HCT116 (cell line): Measurements from ENCODE around the gene WDHD1. TPM values are rescaled to one million over a fixed set of nuclear protein-coding genes. Genes with fewer than 3 reads are reported as not detected.
"Not testable (repeated sequence)": the region's sequence is repeated elsewhere in the genome, so short reads cannot be mapped to it uniquely, and the experiment has no call there.

ENCODE experiments used
- ATAC-seq: fragments of 200-7000 bp; cut with Tn5 transposase; 2 replicates; pipeline ENCODE4 v1.9.1; 2020; ENCODE audit warnings: mild to moderate bottlenecking, moderate library complexity
- BruUV-seq: library from RNA; stranded (reverse); fragments of 400-500 nt; replicated peaks from 2 replicates; lab custom pipeline; 2021; lab: Mats Ljungman, UMichigan
- CTCF ChIA-PET: fragments of 300-600 bp; sonication (Branson Sonifier 250); formaldehyde crosslinking; loops from one replicate; lab custom pipeline; 2021; ENCODE audit warnings: antibody characterized with exemption; lab: Charles Lee
- POLR2A ChIA-PET: fragments of 300-600, 350-600 bp; sonication (Branson Sonifier 250); formaldehyde crosslinking; loops from one replicate; lab custom pipeline; 2021; ENCODE audit warnings: antibody characterized with exemption; lab: Charles Lee
- RAD21 ChIA-PET, 2 experiments: fragments of 300-600 bp; sonication (Branson Sonifier 250); formaldehyde crosslinking; loops; one replicate each; lab custom pipeline; 2023; ENCODE audit warnings: low total read pairs in 2 of 2; ENCODE audit not compliant: uncharacterized antibody in 2 of 2, unreplicated experiment in 2 of 2, low non-redundant PET in 1 of 2; lab: Charles Lee
- DNase-seq: peaks from one replicate; pipeline ENCODE4 v3.0.0-alpha.2; 2010; ENCODE audit warnings: low read depth, low spot score
- H2AFZ ChIP-seq: fragments of 200-600 bp; shearing (Covaris generic), sonication (generic); 2 replicates; pipeline ENCODE4 v1.6.1; 2017; ENCODE audit warnings: low read depth, mixed run types, mixed read lengths, antibody characterized with exemption, low read length; ENCODE audit not compliant: poor library complexity, severe bottlenecking
- H3K27ac ChIP-seq: 2 replicates; pipeline ENCODE4 v1.5.1; 2012; ENCODE audit warnings: low read depth, low read length
- H3K27me3 ChIP-seq: fragments of 200-600 bp; sonication (generic); 2 replicates; pipeline ENCODE4 v1.6.1; 2016; ENCODE audit warnings: mixed run types, low read length, mixed read lengths; ENCODE audit not compliant: insufficient read depth
- H3K36me3 ChIP-seq, 2 experiments: fragments of 200-500 bp in 1 of 2; fragments of 200-600 bp in 1 of 2; sonication (Bioruptor generic) in 1 of 2; sonication (generic) in 1 of 2; 2 replicates each; pipeline versions ENCODE4 v1.5.1 to v1.6.1; 2014 to 2016; ENCODE audit warnings: low read length in 2 of 2, inconsistent platforms in 1 of 2, mixed read lengths in 1 of 2, mixed run types in 1 of 2; ENCODE audit not compliant: insufficient read depth in 2 of 2, control insufficient read depth in 1 of 2
- H3K4me1 ChIP-seq, 2 experiments: fragments of 200-600 bp in 1 of 2; sonication (generic) in 1 of 2; 2 replicates each; pipeline versions ENCODE4 v1.5.1 to v1.6.1; 2012 to 2017; ENCODE audit warnings: low read length in 2 of 2, inconsistent platforms in 1 of 2, mild to moderate bottlenecking in 1 of 2, mixed read lengths in 1 of 2, mixed run types in 1 of 2, moderate library complexity in 1 of 2; ENCODE audit not compliant: insufficient read depth in 2 of 2, control insufficient read depth in 1 of 2
- H3K4me2 ChIP-seq: fragments of 200-600 bp; sonication (generic); 2 replicates; pipeline ENCODE4 v1.6.1; 2017; ENCODE audit warnings: mixed run types, low read length, mixed read lengths
- H3K4me3 ChIP-seq, 2 experiments: fragments of 200-600 bp in 1 of 2; sonication (generic) in 1 of 2; replicated peaks in 1 of 2; 2 replicates each; pipeline ENCODE4 v1.5.1; 2011 to 2016; ENCODE audit warnings: low read length in 2 of 2, control low read depth in 1 of 2, low read depth in 1 of 2, mild to moderate bottlenecking in 1 of 2, mixed read lengths in 1 of 2, mixed run types in 1 of 2
- H3K79me2 ChIP-seq: fragments of 200-600 bp; sonication (generic); 2 replicates; pipeline ENCODE4 v1.6.1; 2017; ENCODE audit warnings: mild to moderate bottlenecking, mixed run types, low read length, moderate library complexity, mixed read lengths; ENCODE audit not compliant: insufficient read depth
- H3K9ac ChIP-seq: fragments of 200-600 bp; sonication (generic); 2 replicates; pipeline ENCODE4 v1.6.1; 2016; ENCODE audit warnings: low read length, mixed read lengths
- H3K9me2 ChIP-seq: fragments of 200-600 bp; sonication (generic), shearing (Covaris generic); 2 replicates; pipeline ENCODE4 v1.6.1; 2017; ENCODE audit warnings: mixed run types, mild to moderate bottlenecking, moderate library complexity; ENCODE audit not compliant: insufficient read depth
- H3K9me3 ChIP-seq, 2 experiments: fragments of 200-500 bp in 1 of 2; fragments of 200-600 bp in 1 of 2; sonication (Bioruptor generic) in 1 of 2; sonication (generic) in 1 of 2; 2 replicates each; pipeline ENCODE4 v1.6.1; 2014 to 2017; ENCODE audit warnings: low read length in 2 of 2, mixed read lengths in 2 of 2, inconsistent platforms in 1 of 2, low read depth in 1 of 2, mild to moderate bottlenecking in 1 of 2, mixed run types in 1 of 2, moderate library complexity in 1 of 2; ENCODE audit not compliant: control insufficient read depth in 1 of 2, insufficient read depth in 1 of 2
- H4K20me1 ChIP-seq: fragments of 200-600 bp; sonication (generic), shearing (Covaris generic); 2 replicates; pipeline ENCODE4 v1.6.1; 2017; ENCODE audit warnings: mixed run types, mild to moderate bottlenecking, moderate library complexity; ENCODE audit not compliant: insufficient read depth
- ATF3 ChIP-seq: IDR thresholded peaks from 2 replicates; pipeline ENCODE4 v1.6.1; 2012
- CEBPB ChIP-seq: IDR thresholded peaks from 2 replicates; pipeline ENCODE4 v1.6.1; 2012; ENCODE audit warnings: low read depth
- CTCF ChIP-seq, 3 experiments: fragments of 200-600 bp in 1 of 3; sonication (generic) in 1 of 3; IDR thresholded peaks in 2 of 3; conservative IDR thresholded peaks in 1 of 3; 2 replicates each; pipeline ENCODE4 v1.5.1; 2012 to 2017; ENCODE audit warnings: low read depth in 2 of 3, low read length in 2 of 3, antibody characterized with exemption in 1 of 3, borderline replicate concordance in 1 of 3, control low read depth in 1 of 3, mild to moderate bottlenecking in 1 of 3, mixed read lengths in 1 of 3, mixed run types in 1 of 3, moderate library complexity in 1 of 3; ENCODE audit not compliant: insufficient read depth in 1 of 3
- EZH2 ChIP-seq: fragments of 200-600 bp; sonication (generic); IDR thresholded peaks from 2 replicates; pipeline ENCODE4 v1.6.1; 2017; ENCODE audit warnings: antibody characterized with exemption, mixed run types
- FOSL1 ChIP-seq: IDR thresholded peaks from 2 replicates; pipeline ENCODE4 v1.6.1; 2012; ENCODE audit warnings: low read depth
- JUND ChIP-seq: IDR thresholded peaks from 2 replicates; pipeline ENCODE4 v1.6.1; 2012
- MAX ChIP-seq: IDR thresholded peaks from 2 replicates; pipeline ENCODE4 v1.6.1; 2012
- POLR2AphosphoS5 ChIP-seq: IDR thresholded peaks from 2 replicates; pipeline ENCODE4 v1.6.1; 2011; ENCODE audit warnings: mild to moderate bottlenecking, low read depth, low read length, moderate library complexity
- RAD21 ChIP-seq: IDR thresholded peaks from 2 replicates; pipeline ENCODE4 v1.6.1; 2012; ENCODE audit warnings: low read depth, mild to moderate bottlenecking
- SIN3A ChIP-seq: IDR thresholded peaks from 2 replicates; pipeline ENCODE4 v1.6.1; 2012; ENCODE audit warnings: low read depth
- SP1 ChIP-seq: IDR thresholded peaks from 2 replicates; pipeline ENCODE4 v1.6.1; 2012; ENCODE audit warnings: low read depth
- TCF7L2 ChIP-seq: IDR thresholded peaks from 2 replicates; pipeline ENCODE4 v1.7.0; 2011; ENCODE audit warnings: borderline replicate concordance, inconsistent platforms; ENCODE audit not compliant: insufficient read depth, insufficient read length; ENCODE audit errors: extremely low read depth
- ZFX ChIP-seq: fragments of 450-650 bp; IDR thresholded peaks from 2 replicates; pipeline ENCODE4 v1.6.1; 2017
- ZNF274 ChIP-seq: fragments of 200-500 bp; sonication (Bioruptor generic); IDR thresholded peaks from 2 replicates; pipeline ENCODE4 v1.6.1; 2014; ENCODE audit warnings: mild to moderate bottlenecking, low read depth, low read length, inconsistent platforms
- intact Hi-C: fragments of 100-400 bp; cut with micrococcal nuclease; formaldehyde crosslinking; loops from 2 replicates; pipeline ENCODE4 v1.10.0; 2022
- total RNA-seq: library from RNA; stranded (reverse); gene quantifications from one replicate; pipeline ENCODE4 v1.2.1, GENCODE V29; 2021; ENCODE audit not compliant: unreplicated experiment

WDHD1 gene
- total RNA-seq, 1 experiment from 2014 or later, result 44.3 TPM

- no peak for TF ChIP-seq SP1
- no peak for TF ChIP-seq POLR2AphosphoS5
- no peak for TF ChIP-seq ZFX
- TF ChIP-seq ZNF274, result no peak
- TF ChIP-seq CTCF (IDR thresholded peaks at IDR 0.05 in 2 of 3, conservative IDR thresholded peaks at IDR 0.05 in 1 of 3; ENCODE audit: borderline replicate concordance in 1 of 3, insufficient read depth in 1 of 3, low read depth in 2 of 3, low read length in 2 of 3), result no peak
- no peak for TF ChIP-seq JUND
Observed at GRCh38 chr14:55038708-55039107, 11.8 kb upstream of the WDHD1 start (continued).

- H3K9ac ChIP-seq, H2AFZ ChIP-seq, ATAC-seq, DNase-seq, H3K9me3 ChIP-seq, H3K4me2 ChIP-seq, intact Hi-C loops, H3K36me3 ChIP-seq, H3K9me2 ChIP-seq, CTCF ChIA-PET, RAD21 ChIA-PET, POLR2A ChIA-PET, H4K20me1 ChIP-seq, H3K27ac ChIP-seq, H3K4me1 ChIP-seq, H3K27me3 ChIP-seq, BruUV-seq, H3K4me3 ChIP-seq: not testable (repeated sequence)
- H3K79me2 ChIP-seq, result peaks cover 77% of the 10 kb centered on the region
Observed at GRCh38 chr14:55037995-55038394, 11.1 kb upstream of the WDHD1 start.

GRCh38 chr14:55031190-55031589 lies 4.3 kb upstream of the WDHD1 start:
- H3K4me2 ChIP-seq, result no peak overlapping the region
- POLR2A ChIA-PET, result no interaction called here
- no peak for TF ChIP-seq SP1
- no peak for TF ChIP-seq CEBPB
- TF ChIP-seq RAD21, result no peak
- TF ChIP-seq SIN3A, result no peak
- TF ChIP-seq ATF3, result no peak
- TF ChIP-seq MAX, result no peak
- TF ChIP-seq FOSL1, result no peak
- TF ChIP-seq EZH2, result no peak
- TF ChIP-seq ZFX, result no peak
- TF ChIP-seq POLR2AphosphoS5, result no peak
- TF ChIP-seq TCF7L2, result no peak
- TF ChIP-seq CTCF (IDR thresholded peaks at IDR 0.05 in 2 of 3, conservative IDR thresholded peaks at IDR 0.05 in 1 of 3; ENCODE audit: borderline replicate concordance in 1 of 3, insufficient read depth in 1 of 3, low read depth in 2 of 3, low read length in 2 of 3), result no peak

More at GRCh38 chr14:55031190-55031589, 4.3 kb upstream of the WDHD1 start:
- Histone ChIP-seq H3K27ac (no peak overlapping the region), H3K4me3 (no peak overlapping the region), H3K9me2 (no peaks in the 10 kb centered on the region), H3K9me3 (no peaks in the 10 kb centered on the region), H3K79me2 (peaks cover 92% of the 10 kb centered on the region), H3K27me3 (no peaks in the 10 kb centered on the region), H2AFZ (no peak overlapping the region), H3K4me1 (peaks cover 3 to 14% of the 10 kb centered on the region in 2 experiments; a peak in 3 of 4 replicates), H4K20me1 (peaks cover 7% of the 10 kb centered on the region; the same call in 1 of the 2 replicates), H3K9ac (no peak overlapping the region), H3K36me3 (peaks cover 3 to 7% of the 10 kb centered on the region in 2 experiments; a peak in 2 of 4 replicates)
- ChIA-PET CTCF (interaction anchor here (2.4 kb wide), 1 partner anchor 20 kb away, joined by 9 read pairs; the partner anchor contains the start of gene MAPK1IP1L), RAD21 (no interaction called here)
- DNase-seq (no peak), ATAC-seq (no peak)
- BruUV-seq, result no TSS peak
- intact Hi-C loops, result no loop called here
